SK-N-SH treated with all-trans-retinoic acid at 6 μM for 48 hours (cell line): Measurements from ENCODE around the gene EOMES.

ENCODE experiments used
- ARNTL ChIP-seq: fragments of 450-650 bp; formaldehyde crosslinking; IDR thresholded peaks from 2 replicates; pipeline ENCODE4 v1.5.0; 2020; ENCODE audit warnings: low read depth, mild to moderate bottlenecking, moderate library complexity, borderline replicate concordance
- BACH2 ChIP-seq: fragments of 250-450 bp; sonication (Bioruptor Pico); IDR thresholded peaks from 2 replicates; pipeline ENCODE4 v1.9.0; 2021; ENCODE audit warnings: mild to moderate bottlenecking, borderline replicate concordance
- ESRRG ChIP-seq: fragments of 250-450 bp; sonication (Bioruptor Pico); IDR thresholded peaks from 2 replicates; pipeline ENCODE4 v1.6.1; 2021; ENCODE audit warnings: mild to moderate bottlenecking
- GLIS3 ChIP-seq: fragments of 250-450 bp; sonication (Bioruptor Pico); IDR thresholded peaks from 2 replicates; pipeline ENCODE4 v1.5.0; 2020; ENCODE audit warnings: mild to moderate bottlenecking, moderate library complexity
- ISL1 ChIP-seq: fragments of 250-450 bp; sonication (Bioruptor Pico); IDR thresholded peaks from 2 replicates; pipeline ENCODE4 v2.1.2; 2022; ENCODE audit warnings: mild to moderate bottlenecking, moderate library complexity
- PATZ1 ChIP-seq: fragments of 250-450 bp; sonication (Bioruptor Pico); IDR thresholded peaks from 2 replicates; pipeline ENCODE4 v1.8.0; 2020; ENCODE audit warnings: mild to moderate bottlenecking, moderate library complexity, borderline replicate concordance
- PPARA ChIP-seq: fragments of 250-450 bp; sonication (Bioruptor Pico); IDR thresholded peaks from 2 replicates; pipeline ENCODE4 v1.5.0; 2020; ENCODE audit warnings: mild to moderate bottlenecking, borderline replicate concordance
- RARB ChIP-seq: fragments of 250-450 bp; sonication (Bioruptor Pico); IDR thresholded peaks from 2 replicates; pipeline ENCODE4 v1.8.0; 2021; ENCODE audit warnings: mild to moderate bottlenecking, moderate library complexity
- TCF4 ChIP-seq: fragments of 250-450 bp; sonication (Bioruptor Pico); IDR thresholded peaks from 2 replicates; pipeline ENCODE4 v1.8.0; 2021; ENCODE audit warnings: mild to moderate bottlenecking, moderate library complexity, borderline replicate concordance
- TSHZ2 ChIP-seq: fragments of 250-450 bp; sonication (Bioruptor Pico); IDR thresholded peaks from 2 replicates; pipeline ENCODE4 v1.5.0; 2020; ENCODE audit warnings: mild to moderate bottlenecking, moderate library complexity
- ZC3H10 ChIP-seq: fragments of 250-450 bp; sonication (Bioruptor Pico); IDR thresholded peaks from 2 replicates; pipeline ENCODE4 v1.5.1; 2021; ENCODE audit warnings: mild to moderate bottlenecking, moderate library complexity
- ZFP30 ChIP-seq: fragments of 450-650 bp; formaldehyde crosslinking; IDR thresholded peaks from 2 replicates; pipeline ENCODE4 v1.5.0; 2022; ENCODE audit warnings: mild to moderate bottlenecking, moderate library complexity
- TF ChIP-seq, protein P1 (sequence below): fragments of 250-450 bp; sonication (Bioruptor Pico); IDR thresholded peaks from 2 replicates; pipeline ENCODE4 v1.5.1; 2021; ENCODE audit warnings: mild to moderate bottlenecking, moderate library complexity
- TF ChIP-seq, protein P2 (sequence below): fragments of 250-450 bp; sonication (Bioruptor Pico); IDR thresholded peaks from 2 replicates; pipeline ENCODE4 v1.8.0; 2021; ENCODE audit warnings: low read depth, mild to moderate bottlenecking, moderate library complexity, borderline replicate concordance

DNA sequence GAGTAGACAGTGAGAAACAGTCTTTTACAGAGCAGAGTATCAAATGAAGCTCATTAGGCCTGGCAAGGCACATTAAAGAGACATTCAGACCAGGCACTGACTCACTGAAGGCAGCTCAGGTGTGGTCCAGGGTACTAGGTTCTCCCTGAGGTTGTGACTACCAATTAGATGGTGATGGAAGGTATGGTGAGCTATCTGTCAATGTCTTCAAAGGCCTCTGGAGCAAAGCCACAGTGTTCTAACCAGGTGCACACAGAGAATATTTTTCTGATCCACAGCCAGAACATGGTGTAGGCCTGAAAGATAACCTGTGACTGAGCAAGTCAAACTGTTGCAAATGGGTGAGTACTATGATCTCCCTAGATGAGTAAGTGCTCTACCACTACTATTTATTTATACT lies 51.5 kb downstream of the EOMES start:
- TF ChIP-seq PPARA (CRISPR knock-in tag) (no peak), GLIS3 (no peak), ISL1 (CRISPR knock-in tag) (no peak), PATZ1 (CRISPR knock-in tag) (no peak), BACH2 (CRISPR knock-in tag) (no peak), TSHZ2 (CRISPR knock-in tag) (no peak), ARNTL (CRISPR knock-in tag) (no peak), RARB (CRISPR knock-in tag) (no peak), ZC3H10 (no peak), ZFP30 (CRISPR knock-in tag) (no peak), TCF4 (CRISPR knock-in tag) (no peak), ESRRG (no peak)
- TF ChIP-seq, protein P1, sequence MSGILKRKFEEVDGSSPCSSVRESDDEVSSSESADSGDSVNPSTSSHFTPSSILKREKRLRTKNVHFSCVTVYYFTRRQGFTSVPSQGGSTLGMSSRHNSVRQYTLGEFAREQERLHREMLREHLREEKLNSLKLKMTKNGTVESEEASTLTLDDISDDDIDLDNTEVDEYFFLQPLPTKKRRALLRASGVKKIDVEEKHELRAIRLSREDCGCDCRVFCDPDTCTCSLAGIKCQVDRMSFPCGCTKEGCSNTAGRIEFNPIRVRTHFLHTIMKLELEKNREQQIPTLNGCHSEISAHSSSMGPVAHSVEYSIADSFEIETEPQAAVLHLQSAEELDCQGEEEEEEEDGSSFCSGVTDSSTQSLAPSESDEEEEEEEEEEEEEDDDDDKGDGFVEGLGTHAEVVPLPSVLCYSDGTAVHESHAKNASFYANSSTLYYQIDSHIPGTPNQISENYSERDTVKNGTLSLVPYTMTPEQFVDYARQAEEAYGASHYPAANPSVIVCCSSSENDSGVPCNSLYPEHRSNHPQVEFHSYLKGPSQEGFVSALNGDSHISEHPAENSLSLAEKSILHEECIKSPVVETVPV (CRISPR knock-in tag), result no peak
- TF ChIP-seq, protein P2, sequence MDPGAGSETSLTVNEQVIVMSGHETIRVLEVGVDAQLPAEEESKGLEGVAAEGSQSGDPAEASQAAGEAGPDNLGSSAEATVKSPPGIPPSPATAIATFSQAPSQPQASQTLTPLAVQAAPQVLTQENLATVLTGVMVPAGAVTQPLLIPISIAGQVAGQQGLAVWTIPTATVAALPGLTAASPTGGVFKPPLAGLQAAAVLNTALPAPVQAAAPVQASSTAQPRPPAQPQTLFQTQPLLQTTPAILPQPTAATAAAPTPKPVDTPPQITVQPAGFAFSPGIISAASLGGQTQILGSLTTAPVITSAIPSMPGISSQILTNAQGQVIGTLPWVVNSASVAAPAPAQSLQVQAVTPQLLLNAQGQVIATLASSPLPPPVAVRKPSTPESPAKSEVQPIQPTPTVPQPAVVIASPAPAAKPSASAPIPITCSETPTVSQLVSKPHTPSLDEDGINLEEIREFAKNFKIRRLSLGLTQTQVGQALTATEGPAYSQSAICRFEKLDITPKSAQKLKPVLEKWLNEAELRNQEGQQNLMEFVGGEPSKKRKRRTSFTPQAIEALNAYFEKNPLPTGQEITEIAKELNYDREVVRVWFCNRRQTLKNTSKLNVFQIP (CRISPR knock-in tag), result no peak
